Upper lobe of left lung (tissue), 4 donors: ENCODE data around the gene COL6A2.

Source experiments
- POLR2A ChIP-seq, 4 donors: fragments of 450-650 bp; IDR thresholded peaks; one replicate each; pipeline ENCODE4 v1.5.1; 2016 to 2017; ENCODE audit warnings: antibody characterized with exemption in 4 of 4, mild to moderate bottlenecking in 2 of 4
- POLR2AphosphoS5 ChIP-seq, 2 donors: sonication (generic); formaldehyde crosslinking; IDR thresholded peaks; one replicate each; pipeline ENCODE4 v1.5.1; 2017; ENCODE audit warnings: antibody characterized with exemption in 2 of 2
- TF ChIP-seq, protein P1 (sequence below), 6 experiments: fragments of 450-650 bp in 4 of 6; fragments of 200-600 bp in 2 of 6; sonication (generic) in 2 of 6; IDR thresholded peaks; one replicate each; pipeline ENCODE4 v1.5.1; 2016 to 2019; ENCODE audit warnings: antibody characterized with exemption in 6 of 6

DNA sequence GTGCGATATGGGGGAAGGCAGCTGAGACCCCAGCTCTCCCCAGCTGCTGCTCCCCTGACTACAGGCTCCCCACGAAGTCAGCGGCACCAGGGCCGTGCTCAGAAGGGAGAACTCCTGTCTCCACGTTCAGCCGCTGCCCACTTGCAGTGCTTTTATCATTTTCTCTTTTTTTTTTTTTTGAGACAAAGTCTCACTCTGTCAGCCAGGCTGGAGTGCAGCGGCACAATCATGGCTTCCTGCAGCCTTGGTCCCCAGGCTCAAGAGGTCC, 58.4 kb downstream of the COL6A2 start:
- TF ChIP-seq, protein P1, sequence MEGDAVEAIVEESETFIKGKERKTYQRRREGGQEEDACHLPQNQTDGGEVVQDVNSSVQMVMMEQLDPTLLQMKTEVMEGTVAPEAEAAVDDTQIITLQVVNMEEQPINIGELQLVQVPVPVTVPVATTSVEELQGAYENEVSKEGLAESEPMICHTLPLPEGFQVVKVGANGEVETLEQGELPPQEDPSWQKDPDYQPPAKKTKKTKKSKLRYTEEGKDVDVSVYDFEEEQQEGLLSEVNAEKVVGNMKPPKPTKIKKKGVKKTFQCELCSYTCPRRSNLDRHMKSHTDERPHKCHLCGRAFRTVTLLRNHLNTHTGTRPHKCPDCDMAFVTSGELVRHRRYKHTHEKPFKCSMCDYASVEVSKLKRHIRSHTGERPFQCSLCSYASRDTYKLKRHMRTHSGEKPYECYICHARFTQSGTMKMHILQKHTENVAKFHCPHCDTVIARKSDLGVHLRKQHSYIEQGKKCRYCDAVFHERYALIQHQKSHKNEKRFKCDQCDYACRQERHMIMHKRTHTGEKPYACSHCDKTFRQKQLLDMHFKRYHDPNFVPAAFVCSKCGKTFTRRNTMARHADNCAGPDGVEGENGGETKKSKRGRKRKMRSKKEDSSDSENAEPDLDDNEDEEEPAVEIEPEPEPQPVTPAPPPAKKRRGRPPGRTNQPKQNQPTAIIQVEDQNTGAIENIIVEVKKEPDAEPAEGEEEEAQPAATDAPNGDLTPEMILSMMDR (IDR thresholded peaks at IDR 0.05), result no peak
- TF ChIP-seq POLR2AphosphoS5 (IDR thresholded peaks at IDR 0.05) (no peak), POLR2A (IDR thresholded peaks at IDR 0.05) (no peak)
